T-helper 17 cell (primary cell): ENCODE data around the gene KCNJ1. TPM values are rescaled to one million over a fixed set of nuclear protein-coding genes. Genes with fewer than 3 reads are reported as not detected.

Experiments
- ATAC-seq: fragments of 150-1000 bp; cut with Tn5 transposase; 2 replicates; pipeline ENCODE4 v1.10.0; 2021; ENCODE audit warnings: mild to moderate bottlenecking, moderate library complexity
- DNase-seq, 3 donors: peaks; one replicate each; pipeline versions ENCODE4 v3.0.0 to v3.0.0-alpha.2; 2020 to 2021
- H3K9me3 ChIP-seq: one replicate; pipeline ENCODE4 v1.7.0; 2013; ENCODE audit warnings: low read length, mild to moderate bottlenecking; ENCODE audit not compliant: control insufficient read depth, poor library complexity, severe bottlenecking
- H3K27ac Mint-ChIP-seq: one replicate; pipeline ENCODE4 v1.8.0; 2022; ENCODE audit warnings: mild to moderate bottlenecking, moderate library complexity, mixed read lengths
- H3K27me3 Mint-ChIP-seq: one replicate; pipeline ENCODE4 v1.8.0; 2022; ENCODE audit warnings: mixed read lengths
- H3K36me3 Mint-ChIP-seq: one replicate; pipeline ENCODE4 v1.8.0; 2022; ENCODE audit warnings: low read depth, mixed read lengths
- H3K4me1 Mint-ChIP-seq: one replicate; pipeline ENCODE4 v1.8.0; 2022; ENCODE audit warnings: mild to moderate bottlenecking, mixed read lengths
- H3K4me3 Mint-ChIP-seq: one replicate; pipeline ENCODE4 v1.8.0; 2022; ENCODE audit warnings: mild to moderate bottlenecking, moderate library complexity, mixed read lengths
- total RNA-seq, 4 donors: library from RNA in 2 of 4; stranded (reverse) in 2 of 4; gene quantifications; one replicate each; pipeline ENCODE4 v1.2.3 and lab custom pipeline; 2022 to 2026

The KCNJ1 gene
- total RNA-seq, 2 donors from 2014 or later = 0.22 to 0.70 TPM

DNA sequence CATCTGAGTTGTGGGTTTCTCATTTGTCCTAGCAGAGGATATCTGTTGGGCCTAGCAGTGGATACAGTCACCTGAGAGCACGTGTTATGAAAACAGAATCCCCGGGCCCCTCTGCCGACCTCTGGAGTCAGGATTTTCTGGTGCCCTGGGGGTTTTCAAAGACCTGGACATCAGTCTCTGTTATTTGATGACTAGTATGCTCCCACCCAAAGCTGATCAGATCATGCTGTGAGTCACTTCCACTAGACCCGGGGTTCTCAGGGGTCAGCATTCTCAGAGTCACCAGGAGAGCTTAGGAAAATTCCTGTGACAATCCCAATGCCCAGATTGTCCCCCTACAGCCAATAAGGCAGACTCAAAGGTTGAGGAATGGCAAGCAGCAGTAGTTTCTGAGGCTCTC is 38.7 kb downstream of the KCNJ1 start:
- Mint-ChIP-seq H3K27me3 (no peaks in the 10 kb centered on the region), H3K4me1 (peaks cover 23% of the 10 kb centered on the region), H3K4me3 (no peak overlapping the region), H3K36me3 (peaks cover 4% of the 10 kb centered on the region), H3K27ac (peak overlapping the region; percentile 99)
- no peak for DNase-seq
- H3K9me3 ChIP-seq = no peaks in the 10 kb centered on the region
- ATAC-seq = no peak

DNA sequence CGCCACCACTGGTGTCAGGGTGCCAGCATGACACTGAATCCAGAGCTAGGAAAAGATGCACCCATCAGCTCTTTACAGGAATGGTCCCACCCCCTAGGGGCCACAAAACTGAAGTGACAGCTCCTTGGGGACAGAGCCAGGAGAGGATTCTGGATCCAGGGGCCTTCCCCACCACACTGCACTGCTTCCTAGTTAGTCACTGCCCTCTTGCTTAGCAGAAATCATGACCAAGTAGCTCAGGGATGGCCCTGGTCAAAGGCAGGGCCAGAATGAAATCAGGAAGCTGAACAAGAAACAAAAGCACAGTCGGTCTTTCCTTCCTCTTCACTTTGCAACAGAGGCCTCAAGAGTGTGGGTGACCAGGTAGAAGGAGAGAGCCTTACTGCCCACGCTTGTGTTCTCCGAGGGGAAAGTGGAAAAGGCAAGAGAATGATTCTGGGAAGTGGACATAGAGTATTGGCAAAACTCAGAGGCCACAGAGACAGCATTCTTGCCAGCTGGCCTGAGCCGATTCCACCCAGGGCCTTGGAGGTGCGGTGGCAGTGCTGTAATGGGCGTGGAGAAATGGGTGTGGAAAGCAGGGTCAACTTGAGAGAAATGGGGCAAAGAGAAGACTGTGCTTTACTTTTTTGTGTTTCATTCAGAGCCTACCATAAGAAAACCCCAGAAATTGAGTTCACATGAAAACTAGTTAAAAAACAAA is 39.8 kb downstream of the KCNJ1 start:
- Mint-ChIP-seq H3K4me1 (peaks cover 18% of the 10 kb centered on the region), H3K27ac (peak overlapping the region; percentile 90), H3K27me3 (no peaks in the 10 kb centered on the region), H3K4me3 (no peak overlapping the region), H3K36me3 (peaks cover 2% of the 10 kb centered on the region)
- H3K9me3 ChIP-seq = no peaks in the 10 kb centered on the region
- ATAC-seq = no peak
- no peak for DNase-seq

DNA sequence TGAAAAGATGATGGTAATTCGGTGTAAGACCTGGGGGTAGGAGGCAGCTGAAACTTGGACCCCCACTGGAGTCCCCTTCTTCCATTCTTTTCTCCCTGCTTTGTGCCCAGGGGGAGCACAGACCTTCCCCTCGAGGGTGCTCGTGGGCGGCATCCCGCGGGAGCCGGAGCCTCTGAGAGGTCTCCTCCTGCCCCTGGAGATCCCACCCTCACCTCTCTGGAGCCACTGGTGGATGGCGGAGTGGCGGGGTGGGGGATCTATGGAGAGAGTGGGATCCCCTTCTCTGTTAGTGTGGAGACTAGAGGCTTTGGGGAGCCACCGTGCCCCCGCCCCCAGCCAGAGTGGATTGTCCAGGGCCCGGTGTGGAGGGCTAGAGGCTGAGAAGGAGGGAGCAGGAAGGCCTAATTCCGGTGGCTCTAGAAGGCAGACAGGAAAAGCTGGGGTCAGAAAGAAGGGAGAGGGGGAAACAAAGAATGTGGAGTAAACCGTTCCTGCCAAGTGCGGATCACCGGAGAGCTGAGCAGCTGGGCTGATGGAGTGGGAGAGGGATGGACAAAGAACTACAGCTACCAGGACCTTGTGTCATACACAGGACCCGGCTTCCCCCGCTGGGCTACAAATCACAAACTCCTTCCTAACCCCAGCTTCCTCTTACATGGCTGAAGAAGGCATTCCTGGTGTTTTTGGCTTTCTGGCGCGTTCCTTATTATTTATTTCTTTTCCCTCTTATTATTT is 41.9 kb downstream of the KCNJ1 start:
- ATAC-seq (no peak), DNase-seq (no peak)
- H3K9me3 ChIP-seq = no peaks in the 10 kb centered on the region
- peak overlapping the region; percentile 29 for H3K27ac Mint-ChIP-seq
- no peak overlapping the region for H3K4me3 Mint-ChIP-seq
- no peaks in the 10 kb centered on the region for H3K27me3 Mint-ChIP-seq
- peaks cover 2% of the 10 kb centered on the region for H3K36me3 Mint-ChIP-seq
- peaks cover 11% of the 10 kb centered on the region for H3K4me1 Mint-ChIP-seq

DNA sequence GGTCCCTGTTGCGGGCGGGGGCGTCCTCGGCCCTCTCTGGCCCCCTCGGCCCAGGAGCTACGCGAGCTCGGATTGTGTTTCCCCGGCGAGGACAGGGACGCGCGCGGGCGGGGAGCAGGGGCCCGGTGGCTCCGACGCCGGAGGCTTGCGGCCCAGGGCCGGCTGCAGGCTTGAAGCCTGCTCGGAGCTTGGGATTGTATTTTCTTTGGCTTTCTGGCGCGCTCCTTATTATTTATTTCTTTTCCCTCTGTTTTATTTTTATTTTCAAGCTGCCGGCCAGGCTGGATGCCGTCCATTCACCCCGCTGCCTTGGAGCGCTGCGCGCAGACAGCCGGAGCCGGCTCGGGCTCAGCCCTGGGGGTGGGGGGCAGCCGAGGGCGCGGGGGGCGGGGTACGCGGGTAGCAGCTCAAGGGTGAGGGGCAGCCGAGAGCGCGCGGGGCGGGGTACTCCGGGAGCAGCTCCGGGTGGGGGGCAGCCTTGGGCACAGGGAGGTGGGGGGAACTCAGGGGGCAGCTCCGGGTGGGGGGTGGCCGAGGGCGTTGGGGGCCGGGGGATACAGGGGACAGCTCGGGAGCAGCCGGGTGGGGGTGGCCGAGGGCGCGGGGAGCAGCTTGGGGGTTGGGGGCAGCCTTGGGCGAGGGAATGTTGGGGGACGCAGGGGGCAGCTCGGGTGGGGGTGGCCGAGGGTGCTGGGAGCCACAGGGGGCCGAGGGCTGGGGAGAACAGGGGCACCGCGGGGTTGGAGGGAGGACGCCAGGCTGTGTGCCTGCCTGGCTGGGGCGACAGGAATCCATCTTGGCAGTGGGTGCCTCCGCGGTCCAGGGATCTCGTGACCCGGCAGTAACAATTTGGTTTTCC is 42.7 kb downstream of the KCNJ1 start:
- ATAC-seq (no peak), DNase-seq (no peak)
- Mint-ChIP-seq H3K4me1 (peaks cover 4% of the 10 kb centered on the region), H3K36me3 (peaks cover 5% of the 10 kb centered on the region), H3K27ac (peak overlapping the region; percentile 29), H3K27me3 (no peaks in the 10 kb centered on the region), H3K4me3 (no peak overlapping the region)
- no peaks in the 10 kb centered on the region for H3K9me3 ChIP-seq

DNA sequence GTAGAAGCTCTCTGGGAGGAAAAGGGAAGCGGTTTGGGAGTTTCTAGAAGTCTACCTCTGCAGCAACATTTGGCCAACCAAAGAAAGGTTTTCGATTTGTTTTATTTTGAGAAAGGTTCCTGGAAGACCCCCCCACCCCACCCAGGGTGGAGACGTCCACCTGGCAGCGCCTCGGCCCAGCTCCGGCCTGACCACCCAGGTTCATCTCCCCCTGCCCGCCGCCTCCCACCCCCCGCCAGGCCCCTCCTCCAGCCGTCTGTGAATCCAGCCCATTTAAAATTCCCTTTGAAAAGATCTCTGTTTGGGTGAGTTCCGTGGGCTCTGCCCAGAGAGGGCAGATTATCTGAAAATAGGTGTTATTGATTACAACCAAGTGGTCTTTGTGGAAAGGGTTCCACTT is 43.3 kb downstream of the KCNJ1 start:
- ATAC-seq (no peak), DNase-seq (no peak)
- H3K4me1 Mint-ChIP-seq = peaks cover 2% of the 10 kb centered on the region
- H3K4me3 Mint-ChIP-seq = peak overlapping the region; percentile 15
- H3K36me3 Mint-ChIP-seq = peaks cover 5% of the 10 kb centered on the region
- no peaks in the 10 kb centered on the region for H3K9me3 ChIP-seq
- no peaks in the 10 kb centered on the region for H3K27me3 Mint-ChIP-seq
- H3K27ac Mint-ChIP-seq = no peak overlapping the region

DNA sequence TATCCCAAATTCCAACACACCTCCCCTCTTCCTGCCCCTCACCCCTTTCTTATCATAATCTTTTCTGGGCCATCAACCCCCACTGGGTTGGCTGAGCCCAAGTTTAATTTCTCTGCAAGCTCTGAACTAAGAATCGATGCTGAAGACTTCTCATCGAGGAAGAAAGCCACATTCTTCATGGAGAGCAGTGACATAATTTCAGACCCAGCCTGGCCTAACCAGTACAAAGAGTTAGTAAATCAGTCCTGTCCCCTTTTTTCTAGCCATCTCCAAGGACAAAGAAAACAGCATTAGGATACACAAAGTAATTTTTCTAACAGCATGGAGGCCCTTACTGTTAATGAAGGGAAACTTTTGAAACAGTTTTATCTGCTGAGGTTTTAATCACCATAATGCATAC is 45.0 kb downstream of the KCNJ1 start:
- Mint-ChIP-seq H3K36me3 (peaks cover 5% of the 10 kb centered on the region), H3K4me1 (peaks cover 5% of the 10 kb centered on the region), H3K27ac (no peak overlapping the region), H3K4me3 (no peak overlapping the region), H3K27me3 (no peaks in the 10 kb centered on the region)
- ATAC-seq = no peak
- DNase-seq = no peak
- H3K9me3 ChIP-seq = no peaks in the 10 kb centered on the region

DNA sequence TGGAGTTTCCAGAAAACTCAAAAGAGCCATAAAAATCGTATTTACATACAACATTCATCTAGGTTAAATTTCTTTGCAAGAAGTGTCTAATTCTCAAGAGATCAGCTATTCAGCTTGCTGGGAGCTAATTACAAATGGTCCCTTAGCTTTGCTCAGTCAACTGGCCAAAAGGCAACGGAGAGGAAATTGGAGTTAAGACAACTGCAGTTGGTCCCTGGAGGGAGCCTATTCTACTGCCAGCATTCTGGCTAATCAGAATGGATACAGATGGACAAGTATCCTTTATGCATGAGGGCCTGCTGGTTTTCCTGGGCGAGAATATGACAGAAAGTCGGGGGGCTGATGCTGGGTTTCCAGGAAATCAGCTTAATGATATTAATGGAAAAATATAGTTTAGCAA is 45.5 kb downstream of the KCNJ1 start:
- DNase-seq (no peak), ATAC-seq (no peak)
- no peak overlapping the region for H3K4me3 Mint-ChIP-seq
- no peak overlapping the region for H3K27ac Mint-ChIP-seq
- no peaks in the 10 kb centered on the region for H3K27me3 Mint-ChIP-seq
- peaks cover 5% of the 10 kb centered on the region for H3K4me1 Mint-ChIP-seq
- H3K36me3 Mint-ChIP-seq = peaks cover 5% of the 10 kb centered on the region
- H3K9me3 ChIP-seq = no peaks in the 10 kb centered on the region

DNA sequence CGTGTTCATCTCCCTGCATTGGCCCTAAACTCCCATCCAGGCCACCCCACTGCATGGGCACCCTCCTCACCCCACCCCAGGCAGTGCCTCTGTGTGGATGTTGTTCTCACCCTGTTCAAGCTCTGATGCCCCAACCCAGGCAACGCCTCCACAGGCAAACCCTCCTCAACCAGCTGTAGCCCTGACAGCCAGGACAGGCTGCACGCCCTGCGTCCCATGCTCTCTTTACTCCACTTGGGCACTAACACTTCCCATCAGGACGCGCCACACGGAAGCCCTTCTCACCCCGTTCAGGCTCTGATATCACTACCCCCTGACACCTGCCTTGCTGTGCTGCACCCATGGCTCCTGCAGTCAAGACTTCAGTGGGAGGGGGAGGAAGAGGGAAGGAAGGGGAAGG is 47.9 kb downstream of the KCNJ1 start:
- no peak for ATAC-seq
- Mint-ChIP-seq H3K4me3 (no peak overlapping the region), H3K4me1 (peaks cover 9% of the 10 kb centered on the region), H3K27ac (peak overlapping the region; percentile 16), H3K27me3 (no peaks in the 10 kb centered on the region), H3K36me3 (peaks cover 3% of the 10 kb centered on the region)
- no peak for DNase-seq
- H3K9me3 ChIP-seq = no peaks in the 10 kb centered on the region

DNA sequence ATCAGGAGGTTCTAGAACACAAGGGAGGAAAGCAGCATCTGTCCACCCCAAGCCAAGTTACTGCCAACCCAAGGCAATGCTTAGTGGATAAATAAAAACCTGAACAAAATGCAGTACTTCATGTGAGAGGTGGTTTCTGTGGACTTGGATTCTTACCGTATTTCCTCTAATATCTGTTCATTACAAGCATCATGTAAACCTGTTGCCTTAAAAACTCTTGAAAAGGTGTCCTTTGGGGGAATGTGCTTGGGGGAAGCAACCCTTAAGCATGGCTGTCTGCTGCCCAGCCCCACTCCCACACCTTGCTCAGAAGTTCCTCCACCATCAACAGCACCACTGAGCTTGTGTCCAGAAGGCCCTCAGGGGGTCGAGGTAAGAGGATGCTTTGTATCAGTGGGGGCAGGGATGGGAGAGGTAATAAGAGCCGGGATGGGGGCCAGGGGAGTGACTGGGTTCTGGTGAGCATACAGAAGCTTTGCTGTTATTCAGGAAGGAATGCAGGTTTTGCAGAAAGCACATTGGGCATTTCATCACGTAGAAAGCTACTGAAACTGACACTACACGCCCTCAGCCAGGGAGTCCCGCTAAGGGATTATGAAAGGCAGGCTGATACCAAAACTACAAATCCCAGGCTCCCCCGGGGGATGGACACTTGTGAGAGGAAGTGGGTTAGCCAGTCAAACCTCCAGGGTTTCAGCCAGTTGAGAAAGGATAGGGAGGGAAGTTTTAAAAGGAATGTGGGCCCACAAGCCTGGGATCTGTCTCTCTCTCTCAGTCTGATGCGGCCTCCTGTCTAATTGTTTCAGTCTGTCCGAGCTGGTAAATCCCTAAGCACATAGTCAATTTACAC is 52.0 kb downstream of the KCNJ1 start:
- DNase-seq (no peak), ATAC-seq (no peak)
- no peaks in the 10 kb centered on the region for H3K27me3 Mint-ChIP-seq
- H3K27ac Mint-ChIP-seq = no peak overlapping the region
- no peaks in the 10 kb centered on the region for H3K9me3 ChIP-seq
- H3K4me3 Mint-ChIP-seq = no peak overlapping the region
- peaks cover 10% of the 10 kb centered on the region for H3K4me1 Mint-ChIP-seq
- H3K36me3 Mint-ChIP-seq = peaks cover 6% of the 10 kb centered on the region

DNA sequence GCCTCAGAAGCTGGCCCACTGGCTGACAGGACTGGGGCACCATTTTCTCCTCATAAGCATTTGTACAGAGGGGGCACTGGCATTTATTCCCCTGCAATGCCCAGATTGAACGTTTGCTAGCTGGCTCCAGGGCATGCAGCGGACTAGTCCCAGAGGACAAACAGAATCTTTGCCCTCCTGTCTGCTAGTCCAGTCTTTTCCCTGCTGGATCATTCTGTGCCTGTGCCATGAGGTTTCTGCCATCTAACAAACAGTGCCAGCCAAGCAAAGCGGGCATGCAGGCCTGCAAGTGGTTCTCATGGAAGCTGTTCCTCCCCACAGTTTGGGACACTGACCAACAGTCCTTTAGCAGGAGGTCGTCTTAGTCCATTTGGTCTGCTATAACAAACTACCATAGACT is 53.4 kb downstream of the KCNJ1 start:
- ATAC-seq = no peak
- Mint-ChIP-seq H3K27me3 (no peaks in the 10 kb centered on the region), H3K4me3 (no peak overlapping the region), H3K36me3 (peaks cover 5% of the 10 kb centered on the region), H3K4me1 (peaks cover 12% of the 10 kb centered on the region), H3K27ac (peak overlapping the region; percentile 67)
- DNase-seq = no peak
- H3K9me3 ChIP-seq = no peaks in the 10 kb centered on the region

DNA sequence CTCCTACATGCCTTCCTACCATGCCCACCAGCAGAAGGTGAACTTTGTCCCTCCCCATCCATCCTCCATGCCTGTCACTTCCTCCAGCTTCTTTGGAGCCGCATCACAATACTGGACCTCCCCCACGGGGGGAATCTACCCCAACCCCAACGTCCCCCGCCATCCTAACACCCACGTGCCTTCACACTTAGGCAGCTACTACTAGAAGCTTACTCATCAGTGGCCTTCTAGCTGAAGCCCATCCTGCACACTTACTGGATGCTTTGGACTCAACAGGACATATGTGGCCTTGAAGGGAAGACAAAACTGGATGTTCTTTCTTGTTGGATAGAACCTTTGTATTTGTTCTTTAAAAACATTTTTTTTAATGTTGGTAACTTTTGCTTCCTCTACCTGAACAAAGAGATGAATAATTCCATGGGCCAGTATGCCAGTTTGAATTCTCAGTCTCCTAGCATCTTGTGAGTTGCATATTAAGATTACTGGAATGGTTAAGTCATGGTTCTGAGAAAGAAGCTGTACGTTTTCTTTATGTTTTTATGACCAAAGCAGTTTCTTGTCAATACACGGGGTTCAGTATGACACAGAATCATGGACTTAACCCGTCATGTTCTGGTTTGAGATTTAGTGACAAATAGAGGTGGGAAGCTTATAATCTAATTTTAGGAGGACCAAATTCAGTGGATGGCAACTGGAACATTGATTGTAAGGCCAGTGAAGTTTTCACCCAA is 56.1 kb downstream of the KCNJ1 start:
- Mint-ChIP-seq H3K4me1 (peaks cover 16% of the 10 kb centered on the region), H3K4me3 (no peak overlapping the region), H3K27ac (peak overlapping the region; percentile 47), H3K36me3 (peaks cover 9% of the 10 kb centered on the region), H3K27me3 (no peaks in the 10 kb centered on the region)
- no peaks in the 10 kb centered on the region for H3K9me3 ChIP-seq
- no peak for DNase-seq
- ATAC-seq = no peak

DNA sequence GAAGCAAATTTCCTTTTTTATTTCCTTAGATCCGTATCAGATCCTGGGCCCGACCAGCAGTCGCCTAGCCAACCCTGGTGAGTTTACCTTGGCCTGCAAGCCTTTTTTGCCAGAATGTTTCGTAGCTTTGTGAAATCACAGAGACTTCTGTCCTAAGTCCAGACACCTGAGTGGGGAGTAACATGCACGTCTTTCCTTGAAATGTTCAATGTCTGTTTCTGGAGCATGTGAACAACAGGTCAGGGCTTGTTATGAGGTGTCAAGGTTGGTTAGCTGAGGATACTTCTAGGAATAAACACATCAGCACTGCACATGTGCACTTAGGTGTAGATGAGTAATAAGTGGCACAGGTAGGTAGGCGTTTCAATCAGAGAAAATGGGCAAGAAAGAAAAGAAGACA is 58.0 kb downstream of the KCNJ1 start:
- H3K9me3 ChIP-seq = no peaks in the 10 kb centered on the region
- peaks cover 9% of the 10 kb centered on the region for H3K36me3 Mint-ChIP-seq
- no peak overlapping the region for H3K4me3 Mint-ChIP-seq
- peak overlapping the region; percentile 14 for H3K27ac Mint-ChIP-seq
- ATAC-seq (no peak), DNase-seq (no peak)
- peaks cover 15% of the 10 kb centered on the region for H3K4me1 Mint-ChIP-seq
- H3K27me3 Mint-ChIP-seq = no peaks in the 10 kb centered on the region
